Lower lobe of right lung (tissue), 2 donors: ENCODE results near the gene NSFL1C. TPM values are rescaled to one million over a fixed set of nuclear protein-coding genes. Genes with fewer than 3 reads are reported as not detected.

Source experiments
- ATAC-seq, 2 donors: fragments of 200-7000 bp; cut with Tn5 transposase; one replicate each; pipeline ENCODE4 v1.9.1; 2020 to 2022; ENCODE audit warnings: mild to moderate bottlenecking in 2 of 2, moderate library complexity in 2 of 2
- DNase-seq: peaks from one replicate; pipeline ENCODE4 v3.0.0-alpha.2; 2020
- H3K27ac ChIP-seq: fragments of 200-600 bp; one replicate; pipeline ENCODE4 v1.8.0; 2022
- H3K27me3 ChIP-seq: fragments of 200-600 bp; one replicate; pipeline ENCODE4 v1.8.0; 2022; ENCODE audit warnings: low read depth
- H3K36me3 ChIP-seq: fragments of 200-600 bp; one replicate; pipeline ENCODE4 v1.8.0; 2022; ENCODE audit warnings: mild to moderate bottlenecking
- H3K4me1 ChIP-seq: fragments of 200-600 bp; one replicate; pipeline ENCODE4 v1.8.0; 2022
- H3K4me3 ChIP-seq: fragments of 200-600 bp; one replicate; pipeline ENCODE4 v1.8.0; 2022; ENCODE audit warnings: mild to moderate bottlenecking
- H3K9me3 ChIP-seq: fragments of 200-600 bp; one replicate; pipeline ENCODE4 v1.8.0; 2022
- CTCF ChIP-seq: fragments of 200-600 bp; IDR thresholded peaks from one replicate; pipeline ENCODE4 v1.8.0; 2022; ENCODE audit warnings: antibody characterized with exemption, mild to moderate bottlenecking
- intact Hi-C: fragments of 100-400 bp; cut with DNase I; formaldehyde crosslinking; loops from one replicate; pipeline ENCODE4 v1.11.0; 2022
- total RNA-seq: library from RNA; stranded (reverse); fragmentation: NEBNext Ultra II Directional; extraction: Animal tissue kit (Norgen Biotek cat#: 25700); gene quantifications from one replicate; pipeline ENCODE4 v1.2.1, GENCODE V29; 2021
- donor health status: DM: no; HTN: yes; CAD: no; lungs with severe emphysema.

NSFL1C gene
- total RNA-seq, 1 donor from 2014 or later: 73.8 TPM

- H3K9me3 ChIP-seq: no peaks in the 10 kb centered on the region
- ATAC-seq (no peak), DNase-seq (no peak)
- H3K4me3 ChIP-seq: no peak overlapping the region
- intact Hi-C loops: no loop called here
- no peak for TF ChIP-seq CTCF
- H3K27ac ChIP-seq: no peak overlapping the region
- H3K36me3 ChIP-seq: no peaks in the 10 kb centered on the region
- H3K27me3 ChIP-seq: peaks cover 4% of the 10 kb centered on the region
- H3K4me1 ChIP-seq: peaks cover 6% of the 10 kb centered on the region
Observed at GRCh38 chr20:1496930-1497329, 30.3 kb upstream of the NSFL1C start.

GRCh38 chr20:1494436-1494835 lies 27.8 kb upstream of the NSFL1C start:
- intact Hi-C loops: no loop called here
- peaks cover 4% of the 10 kb centered on the region for H3K27me3 ChIP-seq
- DNase-seq (no peak), ATAC-seq (no peak)
- H3K27ac ChIP-seq: no peak overlapping the region
- peaks cover 9% of the 10 kb centered on the region for H3K4me1 ChIP-seq
- H3K9me3 ChIP-seq: no peaks in the 10 kb centered on the region
- H3K36me3 ChIP-seq: no peaks in the 10 kb centered on the region
- TF ChIP-seq CTCF: no peak
- H3K4me3 ChIP-seq: no peak overlapping the region

GRCh38 chr20:1493536-1493935 lies 26.9 kb upstream of the NSFL1C start:
- Histone ChIP-seq H3K36me3 (no peaks in the 10 kb centered on the region), H3K27ac (no peak overlapping the region), H3K4me3 (no peak overlapping the region), H3K27me3 (no peaks in the 10 kb centered on the region), H3K4me1 (peaks cover 9% of the 10 kb centered on the region), H3K9me3 (no peaks in the 10 kb centered on the region)
- ATAC-seq: no peak
- TF ChIP-seq CTCF: no peak
- no peak for DNase-seq
- intact Hi-C loops: no loop called here

GRCh38 chr20:1491860-1492642 lies 25.4 kb upstream of the NSFL1C start:
- Histone ChIP-seq H3K4me3 (no peak overlapping the region), H3K27ac (peak overlapping the region; percentile 81), H3K9me3 (no peaks in the 10 kb centered on the region), H3K4me1 (peaks cover 9% of the 10 kb centered on the region), H3K36me3 (no peaks in the 10 kb centered on the region), H3K27me3 (no peaks in the 10 kb centered on the region)
- DNase-seq (no peak), ATAC-seq (peak; percentile 18 to 28)
- intact Hi-C loops: no loop called here
- TF ChIP-seq CTCF: no peak

- Histone ChIP-seq H3K27me3 (no peaks in the 10 kb centered on the region), H3K9me3 (no peaks in the 10 kb centered on the region), H3K4me1 (peaks cover 9% of the 10 kb centered on the region), H3K36me3 (no peaks in the 10 kb centered on the region), H3K4me3 (peak within 1 kb of the TSS; percentile 49), H3K27ac (peak within 1 kb of the TSS; percentile 81)
- intact Hi-C loops: no loop called here
- TF ChIP-seq CTCF: no peak
- peak; percentile 83 for DNase-seq
- ATAC-seq: peak; percentile 72 to 84
Observed at GRCh38 chr20:1491281-1491840, 24.7 kb upstream of the NSFL1C start, which contains the start of gene SIRPB2. Gene SIRPB2 (minus strand): TSS chr20:1491420. CDS start chr20:1491359, 61 bp downstream.
